IPS-18a (cell line): Measurements from ENCODE around the gene KRT72.

Experiments
- H3K27ac ChIP-seq: one replicate; pipeline ENCODE4 v1.5.1; 2013; ENCODE audit warnings: low read length
- H3K27me3 ChIP-seq: one replicate; pipeline ENCODE4 v1.6.1; 2013; ENCODE audit warnings: mild to moderate bottlenecking, low read length; ENCODE audit not compliant: control insufficient read depth, insufficient read depth
- H3K36me3 ChIP-seq: one replicate; pipeline ENCODE4 v1.6.1; 2013; ENCODE audit warnings: low read depth, low read length; ENCODE audit not compliant: control insufficient read depth
- H3K4me1 ChIP-seq: one replicate; pipeline ENCODE4 v1.6.1; 2013; ENCODE audit warnings: low read depth, low read length; ENCODE audit not compliant: control insufficient read depth
- H3K4me3 ChIP-seq: one replicate; pipeline ENCODE4 v1.5.1; 2013; ENCODE audit warnings: low read length
- H3K9ac ChIP-seq: one replicate; pipeline ENCODE4 v1.6.1; 2013; ENCODE audit warnings: mild to moderate bottlenecking, low read length, moderate library complexity
- H3K9me3 ChIP-seq: one replicate; pipeline ENCODE4 v1.6.1; 2013; ENCODE audit warnings: low read depth, low read length; ENCODE audit not compliant: control insufficient read depth

Gene KRT72

GRCh38 chr12:52585066-52585465 is 16.2 kb downstream of the KRT72 start:
- Histone ChIP-seq H3K27me3 (no peaks in the 10 kb centered on the region), H3K36me3 (no peaks in the 10 kb centered on the region), H3K4me1 (peaks cover 6% of the 10 kb centered on the region), H3K4me3 (no peak overlapping the region), H3K9me3 (no peaks in the 10 kb centered on the region), H3K9ac (no peak overlapping the region), H3K27ac (no peak overlapping the region)

GRCh38 chr12:52584156-52584682 is 17.0 kb downstream of the KRT72 start:
- Histone ChIP-seq H3K4me3 (no peak overlapping the region), H3K27me3 (no peaks in the 10 kb centered on the region), H3K9ac (no peak overlapping the region), H3K4me1 (peaks cover 6% of the 10 kb centered on the region), H3K9me3 (no peaks in the 10 kb centered on the region), H3K36me3 (no peaks in the 10 kb centered on the region), H3K27ac (no peak overlapping the region)

DNA sequence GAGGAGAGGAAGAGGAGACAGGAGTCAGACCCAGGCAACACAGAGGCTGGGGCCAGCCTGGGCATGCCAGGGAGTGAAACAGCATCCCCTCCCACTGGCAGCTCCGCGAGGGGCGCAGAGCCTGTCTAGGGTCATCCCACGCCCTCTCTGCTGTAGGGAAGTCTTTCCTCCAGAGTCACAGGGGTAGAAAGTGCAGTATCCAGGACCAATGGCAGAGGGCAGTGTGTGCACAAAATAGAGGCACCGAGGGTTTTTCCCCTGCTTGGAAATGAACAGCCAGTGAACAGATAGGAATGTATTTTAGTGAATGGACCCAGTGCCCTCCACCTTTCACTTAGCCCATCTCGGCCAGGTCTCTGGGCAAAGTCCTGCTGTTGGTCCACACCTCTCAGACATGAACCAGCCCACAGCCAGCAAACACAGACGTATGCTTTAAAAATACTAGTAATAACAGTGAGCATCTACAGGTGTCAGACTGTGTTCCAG is 18.2 kb downstream of the KRT72 start:
- Histone ChIP-seq H3K4me1 (peaks cover 6% of the 10 kb centered on the region), H3K27me3 (no peaks in the 10 kb centered on the region), H3K36me3 (no peaks in the 10 kb centered on the region), H3K9me3 (no peaks in the 10 kb centered on the region), H3K9ac (no peak overlapping the region), H3K4me3 (no peak overlapping the region), H3K27ac (no peak overlapping the region)

GRCh38 chr12:52582486-52582885 is 18.8 kb downstream of the KRT72 start:
- Histone ChIP-seq H3K4me1 (peaks cover 6% of the 10 kb centered on the region), H3K36me3 (no peaks in the 10 kb centered on the region), H3K9me3 (no peaks in the 10 kb centered on the region), H3K27ac (no peak overlapping the region), H3K27me3 (no peaks in the 10 kb centered on the region), H3K4me3 (no peak overlapping the region), H3K9ac (no peak overlapping the region)

DNA sequence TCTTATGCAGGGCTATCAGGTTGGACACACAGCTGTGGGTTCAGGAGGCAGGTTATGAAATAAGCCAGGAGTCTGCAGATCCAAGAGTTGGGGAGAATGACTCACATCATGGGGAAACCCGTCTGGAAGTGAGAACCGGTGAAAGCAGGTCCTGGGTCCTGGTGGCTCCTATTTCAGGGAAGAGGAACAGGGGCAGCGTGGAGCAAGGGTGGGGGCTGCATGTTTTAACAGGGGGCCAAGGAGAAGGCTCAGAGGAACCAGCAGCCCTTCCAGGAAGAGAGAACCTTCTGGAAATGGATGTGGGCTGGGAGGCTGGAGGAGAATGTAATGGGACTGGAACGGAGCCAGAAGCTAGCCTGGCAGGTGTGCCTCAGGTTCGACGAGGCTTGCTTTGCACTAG is 19.8 kb downstream of the KRT72 start:
- Histone ChIP-seq H3K27me3 (no peaks in the 10 kb centered on the region), H3K4me1 (peaks cover 6% of the 10 kb centered on the region), H3K9me3 (no peaks in the 10 kb centered on the region), H3K27ac (no peak overlapping the region), H3K36me3 (no peaks in the 10 kb centered on the region), H3K9ac (no peak overlapping the region), H3K4me3 (no peak overlapping the region)

DNA sequence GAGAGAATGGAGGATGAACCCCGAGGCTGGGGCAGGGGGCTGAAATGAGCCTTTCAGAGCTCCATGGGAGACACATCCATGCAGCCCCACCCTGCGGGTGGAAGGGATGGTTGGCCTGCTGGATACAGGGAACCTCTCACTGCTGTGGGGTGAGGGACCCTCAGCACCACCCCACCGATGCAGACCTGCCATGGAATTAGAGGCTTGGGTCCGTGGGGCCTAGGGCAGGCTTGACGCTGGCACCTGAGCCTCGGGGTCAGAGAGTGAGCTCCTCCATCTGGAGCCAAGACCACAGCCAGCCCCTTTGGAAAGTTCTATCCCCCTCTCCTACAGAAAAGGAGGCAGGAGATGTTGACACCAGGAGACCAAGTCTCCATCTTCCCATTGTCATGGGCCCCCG is 20.2 kb downstream of the KRT72 start:
- Histone ChIP-seq H3K9ac (no peak overlapping the region), H3K9me3 (no peaks in the 10 kb centered on the region), H3K27me3 (no peaks in the 10 kb centered on the region), H3K4me1 (peaks cover 6% of the 10 kb centered on the region), H3K27ac (no peak overlapping the region), H3K4me3 (no peak overlapping the region), H3K36me3 (no peaks in the 10 kb centered on the region)

DNA sequence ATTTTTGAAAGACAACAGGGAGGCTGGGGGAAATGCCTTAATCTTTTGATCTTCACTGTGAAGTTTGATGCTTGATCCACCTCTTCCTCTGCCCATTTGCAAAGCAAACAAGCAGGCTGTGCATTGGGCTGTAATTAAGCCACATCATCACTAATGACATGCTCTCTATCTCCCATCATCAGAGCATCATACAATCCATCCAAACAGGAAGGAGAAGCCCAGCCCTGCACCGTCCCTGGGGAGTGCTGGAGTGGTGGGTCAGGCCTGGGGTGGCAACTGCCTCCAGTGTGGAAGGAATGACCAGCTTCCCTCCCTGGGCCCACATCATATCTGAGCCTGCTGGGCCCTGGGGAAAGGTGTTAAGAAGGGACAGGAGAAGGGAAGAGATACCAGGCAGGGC is 20.8 kb downstream of the KRT72 start:
- Histone ChIP-seq H3K9me3 (no peaks in the 10 kb centered on the region), H3K27ac (no peak overlapping the region), H3K9ac (no peak overlapping the region), H3K4me1 (peaks cover 6% of the 10 kb centered on the region), H3K4me3 (no peak overlapping the region), H3K36me3 (no peaks in the 10 kb centered on the region), H3K27me3 (no peaks in the 10 kb centered on the region)

GRCh38 chr12:52579468-52580465 is 21.5 kb downstream of the KRT72 start:
- Histone ChIP-seq H3K9me3 (no peaks in the 10 kb centered on the region), H3K36me3 (no peaks in the 10 kb centered on the region), H3K27ac (no peak overlapping the region), H3K27me3 (no peaks in the 10 kb centered on the region), H3K9ac (no peak overlapping the region), H3K4me1 (peaks cover 6% of the 10 kb centered on the region), H3K4me3 (no peak overlapping the region)

DNA sequence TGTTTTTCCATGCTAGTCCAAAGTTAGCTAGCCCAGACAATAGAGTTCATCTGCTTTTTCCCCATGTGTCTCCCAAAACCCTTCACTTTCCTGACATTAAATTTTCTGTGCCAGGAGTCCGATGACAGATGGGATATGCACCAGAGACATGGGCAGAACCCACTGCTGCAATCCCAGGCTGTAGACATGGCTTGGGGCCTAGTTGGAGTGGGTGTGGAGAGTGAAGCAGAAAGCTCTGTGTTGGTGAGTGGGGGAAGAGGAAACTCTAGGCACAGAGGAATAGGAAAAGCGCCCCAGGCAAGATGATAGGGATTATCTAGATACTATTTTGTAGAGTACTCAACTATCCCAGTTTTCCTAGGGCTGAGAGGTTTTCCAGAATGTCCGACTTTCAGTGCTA is 22.8 kb downstream of the KRT72 start:
- peaks cover 6% of the 10 kb centered on the region for H3K4me1 ChIP-seq
- no peak overlapping the region for H3K27ac ChIP-seq
- H3K9me3 ChIP-seq, result no peaks in the 10 kb centered on the region
- H3K27me3 ChIP-seq, result no peaks in the 10 kb centered on the region
- no peak overlapping the region for H3K4me3 ChIP-seq
- no peaks in the 10 kb centered on the region for H3K36me3 ChIP-seq
- H3K9ac ChIP-seq, result no peak overlapping the region

DNA sequence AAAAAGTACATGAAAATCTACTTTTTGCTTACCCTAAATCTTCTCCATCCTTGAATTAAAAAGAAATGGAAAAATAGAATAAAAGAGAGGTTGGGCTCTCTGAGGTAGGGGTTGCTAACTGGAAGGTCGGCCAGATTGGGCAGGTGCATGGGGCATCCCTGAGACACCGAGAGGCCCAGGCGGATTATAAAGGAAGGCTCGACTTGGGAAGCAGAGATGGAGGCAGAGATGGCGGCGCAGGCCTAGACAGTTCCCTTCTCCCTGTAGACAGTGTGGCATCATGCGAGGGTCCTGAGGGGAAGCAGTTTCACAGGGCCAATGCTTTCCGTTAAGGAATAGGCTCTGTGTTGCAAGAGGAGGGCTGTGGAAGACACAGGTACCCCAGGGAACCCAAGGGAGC is 23.9 kb downstream of the KRT72 start:
- H3K27me3 ChIP-seq, result no peaks in the 10 kb centered on the region
- peaks cover 4% of the 10 kb centered on the region for H3K4me1 ChIP-seq
- H3K9me3 ChIP-seq, result no peaks in the 10 kb centered on the region
- H3K9ac ChIP-seq, result no peak overlapping the region
- no peak overlapping the region for H3K4me3 ChIP-seq
- no peak overlapping the region for H3K27ac ChIP-seq
- no peaks in the 10 kb centered on the region for H3K36me3 ChIP-seq

DNA sequence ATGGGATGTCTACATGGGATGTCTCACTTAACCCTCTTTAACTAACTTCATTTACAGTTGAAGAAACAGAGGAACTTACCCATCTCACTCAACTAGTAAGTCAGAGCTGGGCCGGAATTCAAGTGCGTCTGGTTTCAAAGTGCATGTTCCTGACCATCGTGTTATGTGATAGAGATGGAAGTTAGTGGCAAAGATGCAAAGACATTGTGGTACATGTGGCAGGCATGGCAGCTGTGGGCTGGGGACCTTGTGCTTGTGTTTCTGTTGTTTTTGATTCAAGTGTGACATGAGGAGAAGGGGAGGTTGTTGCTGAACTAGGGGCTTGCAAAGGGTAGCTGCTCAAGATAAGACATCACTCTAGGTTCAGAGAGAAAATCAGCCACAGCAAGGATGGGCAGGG is 25.3 kb downstream of the KRT72 start:
- H3K4me3 ChIP-seq, result no peak overlapping the region
- H3K9me3 ChIP-seq, result no peaks in the 10 kb centered on the region
- H3K27me3 ChIP-seq, result no peaks in the 10 kb centered on the region
- H3K36me3 ChIP-seq, result no peaks in the 10 kb centered on the region
- H3K4me1 ChIP-seq, result peaks cover 4% of the 10 kb centered on the region
- no peak overlapping the region for H3K9ac ChIP-seq
- no peak overlapping the region for H3K27ac ChIP-seq

GRCh38 chr12:52575256-52575655 is 26.0 kb downstream of the KRT72 start:
- no peak overlapping the region for H3K27ac ChIP-seq
- no peaks in the 10 kb centered on the region for H3K27me3 ChIP-seq
- H3K4me1 ChIP-seq, result peaks cover 2% of the 10 kb centered on the region
- H3K36me3 ChIP-seq, result no peaks in the 10 kb centered on the region
- no peak overlapping the region for H3K4me3 ChIP-seq
- no peak overlapping the region for H3K9ac ChIP-seq
- no peaks in the 10 kb centered on the region for H3K9me3 ChIP-seq
